ENCODE results near the gene HCAR3.
"Not testable (repeated sequence)": the region's sequence is repeated elsewhere in the genome, so short reads cannot be mapped to it uniquely, and the experiment has no call there.

The HCAR3 gene

DNA sequence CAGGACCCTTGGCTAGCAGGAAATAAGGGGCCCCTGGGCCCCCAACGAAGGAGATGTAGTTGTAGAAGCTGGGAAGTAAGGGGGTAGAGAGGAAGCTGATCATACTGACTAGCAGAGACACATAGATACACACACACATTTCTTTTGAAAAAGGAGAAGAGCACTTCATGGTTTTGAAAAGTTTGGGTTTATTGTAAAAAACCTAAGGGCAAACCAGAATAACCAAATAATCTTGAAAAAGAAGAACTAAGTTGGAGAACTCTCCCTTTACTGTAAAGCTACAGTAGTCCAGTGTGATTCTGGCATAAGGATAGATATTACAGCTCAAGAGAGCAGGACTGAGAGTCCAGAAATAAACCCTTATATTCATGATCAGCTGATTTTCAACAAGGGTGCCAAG lies 5.8 kb upstream of the HCAR3 start:
- DNase-seq (ENCODE audit: low read depth in 2 of 2), result no peak

- DNase-seq (ENCODE audit: low read depth in 2 of 2), result no peak
Observed at GRCh38 chr12:122721057-122721545, 4.5 kb upstream of the HCAR3 start.

DNA sequence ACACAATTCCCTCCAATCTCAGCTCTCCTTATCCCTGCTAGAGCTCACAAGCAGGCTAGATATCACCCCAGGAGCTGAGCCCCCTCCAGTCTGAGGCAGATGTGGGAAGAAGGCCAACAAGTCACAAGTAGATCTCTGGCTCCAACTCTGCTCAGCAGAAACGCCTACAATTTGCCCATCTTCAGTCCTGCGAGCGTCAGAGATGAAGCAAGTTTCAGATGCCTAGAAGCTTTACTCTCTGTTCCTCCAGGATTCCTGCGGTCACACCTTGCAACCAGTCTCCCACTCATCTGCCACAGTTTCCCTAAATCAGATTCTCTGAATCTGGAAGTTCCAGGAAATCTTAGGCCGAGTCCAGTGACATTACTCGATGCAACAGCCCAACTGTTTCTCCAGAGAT lies 1.4 kb downstream of the HCAR3 start:
- not testable (repeated sequence) for DNase-seq (ENCODE audit: low read depth in 2 of 2)

DNA sequence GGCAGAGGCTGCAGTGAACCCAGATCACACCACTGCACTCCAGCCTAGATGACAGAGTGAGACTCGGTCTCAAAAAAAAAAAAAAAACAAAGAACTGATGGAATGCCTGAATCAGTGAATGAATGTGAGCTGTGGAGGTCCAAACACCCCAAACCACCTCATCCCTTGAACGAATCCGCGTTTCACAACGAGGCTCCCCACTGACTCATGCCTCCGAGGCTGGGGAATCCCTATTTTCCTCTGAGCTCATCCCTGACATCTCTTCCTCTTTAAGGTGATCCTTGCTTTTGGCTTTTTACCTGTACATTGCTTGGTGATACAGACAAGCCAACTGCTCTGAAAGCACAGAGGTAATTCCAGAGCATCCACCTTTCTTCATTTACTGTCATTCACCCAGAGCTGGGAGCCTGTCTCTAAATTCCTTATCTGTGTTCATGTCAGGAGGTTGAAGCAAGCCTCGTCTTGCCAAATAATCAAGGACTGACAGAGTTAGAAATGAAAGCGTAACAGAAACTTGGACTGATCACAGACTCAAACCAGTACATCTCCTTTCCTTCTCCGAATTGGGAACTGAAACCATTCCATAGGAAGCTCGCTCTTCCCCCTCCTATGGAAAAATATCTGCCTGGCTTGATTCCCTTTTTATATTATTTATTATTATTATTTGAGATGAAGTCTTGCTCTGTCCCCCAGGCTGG lies 3.0 kb downstream of the HCAR3 start:
- DNase-seq (ENCODE audit: low read depth in 2 of 2), result not testable (repeated sequence)

- not testable (repeated sequence) for DNase-seq (ENCODE audit: low read depth in 2 of 2)
Observed at GRCh38 chr12:122711266-122711665, 5.3 kb downstream of the HCAR3 start.

DNA sequence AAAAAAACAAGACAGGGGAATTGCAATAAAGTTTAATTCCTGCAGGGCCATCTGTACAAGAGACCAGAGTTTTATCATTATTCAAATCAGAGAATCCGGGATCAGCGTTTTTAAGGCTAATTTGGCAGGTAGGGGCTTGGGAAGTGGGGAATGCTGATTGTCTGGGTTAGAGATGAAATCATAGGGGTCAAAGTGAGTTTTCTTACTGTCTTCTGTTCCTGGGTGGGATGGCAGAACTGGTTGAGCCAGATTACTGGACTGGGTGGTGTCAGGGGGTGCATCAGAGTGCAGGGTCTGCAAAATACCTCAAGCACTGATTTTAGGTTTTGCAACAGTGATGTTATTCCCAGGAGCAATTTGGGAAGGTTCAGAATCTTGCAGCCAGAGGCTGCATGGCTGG lies 6.3 kb downstream of the HCAR3 start:
- not testable (repeated sequence) for DNase-seq (ENCODE audit: low read depth in 2 of 2)

DNA sequence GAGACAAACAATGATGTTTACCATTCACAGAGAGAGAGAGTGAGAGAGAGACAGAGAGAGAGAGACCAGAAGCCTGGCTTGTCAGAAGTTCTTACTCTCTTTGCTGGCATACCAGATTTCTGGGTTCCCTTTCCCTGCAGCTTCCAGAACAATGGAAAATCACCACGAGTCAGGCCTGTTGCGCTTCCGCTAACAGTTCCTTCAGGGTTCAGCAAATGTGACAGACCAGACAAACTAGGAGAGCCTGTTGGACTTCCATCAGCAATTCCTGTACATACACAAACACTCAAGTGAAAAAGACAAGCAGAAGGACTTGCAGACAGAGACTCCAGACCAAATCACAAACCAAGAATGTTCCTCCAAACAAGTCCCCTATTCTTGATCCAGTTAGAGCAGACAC lies 7.3 kb downstream of the HCAR3 start:
- DNase-seq (ENCODE audit: low read depth in 2 of 2), result not testable (repeated sequence)

- DNase-seq (ENCODE audit: low read depth in 2 of 2), result not testable (repeated sequence)
Observed at GRCh38 chr12:122703841-122704240, 12.8 kb downstream of the HCAR3 start.

DNA sequence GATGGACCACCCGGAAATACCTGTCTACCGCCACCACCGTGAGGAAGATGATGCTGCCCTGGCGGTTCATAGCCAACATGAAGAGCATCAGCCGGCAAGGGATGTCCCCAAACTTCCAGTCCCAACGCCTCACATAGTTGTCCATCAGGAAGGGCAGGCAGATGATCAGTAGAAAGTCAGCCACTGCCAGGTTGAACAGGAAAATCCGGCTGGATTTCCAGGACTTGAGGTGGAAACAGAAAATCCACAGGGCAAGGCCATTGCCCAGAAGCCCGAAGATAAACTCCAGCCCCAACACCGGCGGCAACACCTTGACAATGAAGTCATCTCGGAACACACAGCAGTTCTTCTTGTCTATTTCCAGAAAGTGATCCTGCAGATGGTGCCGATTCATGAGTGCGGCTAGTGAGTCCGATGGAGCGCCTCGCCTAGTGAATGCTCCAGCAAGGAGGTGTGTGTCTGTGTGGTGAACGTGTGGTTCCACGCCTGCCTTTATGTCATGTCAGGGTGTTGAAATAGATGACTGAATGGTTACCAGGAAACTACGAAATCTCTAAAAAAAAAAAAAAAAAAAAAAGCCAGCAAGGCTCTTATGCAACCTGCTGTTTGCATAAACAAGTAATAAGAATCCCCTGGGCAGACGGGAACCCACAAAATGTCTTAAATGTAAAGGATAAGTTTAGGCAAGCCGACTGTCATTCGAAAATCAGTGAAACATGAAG lies 13.6 kb downstream of the HCAR3 start, which contains the start of gene HCAR2:
Gene HCAR2 (minus strand): TSS at position 468 of the 722 bp plus-strand sequence. CDS start 74 bp downstream, at position 394.
- DNase-seq (ENCODE audit: low read depth in 2 of 2), result not testable (repeated sequence)

DNA sequence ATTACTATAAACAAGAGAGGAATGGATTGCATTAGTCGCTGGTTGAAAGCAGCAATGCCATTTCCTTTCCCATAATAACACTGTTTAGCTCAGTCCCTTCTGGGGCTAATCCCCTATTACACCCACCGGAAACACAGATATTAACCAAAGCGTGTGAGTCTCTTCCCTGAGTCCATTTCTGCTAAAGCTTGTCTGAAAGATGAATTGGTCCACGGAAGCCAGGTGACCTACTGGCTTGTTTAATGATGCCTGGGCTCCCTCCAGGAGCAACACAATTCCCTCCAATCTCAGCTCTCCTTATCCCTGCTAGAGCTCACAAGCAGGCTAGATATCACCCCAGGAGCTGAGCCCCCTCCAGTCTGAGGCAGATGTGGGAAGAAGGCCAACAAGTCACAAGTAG lies 15.1 kb downstream of the HCAR3 start:
- not testable (repeated sequence) for DNase-seq (ENCODE audit: low read depth in 2 of 2)

DNA sequence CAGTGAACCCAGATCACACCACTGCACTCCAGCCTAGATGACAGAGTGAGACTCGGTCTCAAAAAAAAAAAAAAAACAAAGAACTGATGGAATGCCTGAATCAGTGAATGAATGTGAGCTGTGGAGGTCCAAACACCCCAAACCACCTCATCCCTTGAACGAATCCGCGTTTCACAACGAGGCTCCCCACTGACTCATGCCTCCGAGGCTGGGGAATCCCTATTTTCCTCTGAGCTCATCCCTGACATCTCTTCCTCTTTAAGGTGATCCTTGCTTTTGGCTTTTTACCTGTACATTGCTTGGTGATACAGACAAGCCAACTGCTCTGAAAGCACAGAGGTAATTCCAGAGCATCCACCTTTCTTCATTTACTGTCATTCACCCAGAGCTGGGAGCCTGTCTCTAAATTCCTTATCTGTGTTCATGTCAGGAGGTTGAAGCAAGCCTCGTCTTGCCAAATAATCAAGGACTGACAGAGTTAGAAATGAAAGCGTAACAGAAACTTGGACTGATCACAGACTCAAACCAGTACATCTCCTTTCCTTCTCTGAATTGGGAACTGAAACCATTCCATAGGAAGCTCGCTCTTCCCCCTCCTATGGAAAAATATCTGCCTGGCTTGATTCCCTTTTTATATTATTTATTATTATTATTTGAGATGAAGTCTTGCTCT lies 16.4 kb downstream of the HCAR3 start:
- not testable (repeated sequence) for DNase-seq (ENCODE audit: low read depth in 2 of 2)

GRCh38 chr12:122696922-122697321 lies 19.7 kb downstream of the HCAR3 start:
- not testable (repeated sequence) for DNase-seq (ENCODE audit: low read depth in 2 of 2)

DNA sequence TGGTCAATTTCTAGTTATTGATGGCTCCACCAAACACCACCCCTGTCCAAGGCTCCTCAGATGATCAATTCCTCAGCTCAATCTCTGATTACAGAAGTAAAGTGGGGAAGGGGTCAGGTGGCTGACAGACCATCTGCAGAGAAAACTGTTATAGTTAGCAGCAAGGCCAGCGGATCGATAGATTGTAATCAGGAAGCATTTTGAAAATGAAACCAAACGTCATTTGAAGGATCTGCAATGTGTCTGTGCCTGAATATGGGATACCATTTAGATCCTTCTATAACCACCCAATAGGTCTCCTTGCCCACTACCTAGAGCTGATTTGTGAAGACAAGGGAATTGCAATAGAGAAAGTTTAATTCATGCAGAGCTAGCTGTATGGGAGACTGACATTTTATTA lies 25.0 kb downstream of the HCAR3 start:
- DNase-seq (ENCODE audit: low read depth in 2 of 2), result no peak

- DNase-seq (ENCODE audit: low read depth in 2 of 2), result no peak
Observed at GRCh38 chr12:122688291-122688690, 28.3 kb downstream of the HCAR3 start.

GRCh38 chr12:122687086-122687485 lies 29.5 kb downstream of the HCAR3 start:
- DNase-seq (ENCODE audit: low read depth in 2 of 2), result no peak

DNA sequence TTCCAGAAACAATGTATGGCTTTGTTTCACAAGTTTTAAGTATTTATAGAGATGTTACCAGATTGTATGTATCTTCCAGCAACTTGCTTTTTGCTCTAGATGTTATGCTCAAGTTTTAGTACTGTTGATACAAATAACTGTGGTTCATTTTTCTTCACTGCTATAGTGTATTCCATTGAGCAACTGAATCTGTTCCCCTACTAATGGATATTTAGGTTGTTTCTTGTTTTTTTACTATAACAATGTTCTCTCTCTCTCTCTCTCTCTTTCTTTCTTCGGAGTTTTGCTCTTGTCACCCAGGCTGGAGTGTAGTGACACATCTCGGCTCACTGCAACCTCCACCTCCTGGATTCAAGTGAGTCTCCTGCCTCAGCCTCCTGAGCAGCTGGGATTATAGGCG lies 30.1 kb downstream of the HCAR3 start:
- DNase-seq (ENCODE audit: low read depth in 2 of 2), result no peak

- DNase-seq (ENCODE audit: low read depth in 2 of 2), result no peak
Observed at GRCh38 chr12:122684297-122684813, 32.3 kb downstream of the HCAR3 start.

- DNase-seq (ENCODE audit: low read depth in 2 of 2), result peak in 1 of 2 experiments; percentile 17
Observed at GRCh38 chr12:122681814-122682213, 34.8 kb downstream of the HCAR3 start.

- DNase-seq (ENCODE audit: low read depth in 2 of 2), result not testable (repeated sequence)
Observed at GRCh38 chr12:122680989-122681388, 35.6 kb downstream of the HCAR3 start.

DNA sequence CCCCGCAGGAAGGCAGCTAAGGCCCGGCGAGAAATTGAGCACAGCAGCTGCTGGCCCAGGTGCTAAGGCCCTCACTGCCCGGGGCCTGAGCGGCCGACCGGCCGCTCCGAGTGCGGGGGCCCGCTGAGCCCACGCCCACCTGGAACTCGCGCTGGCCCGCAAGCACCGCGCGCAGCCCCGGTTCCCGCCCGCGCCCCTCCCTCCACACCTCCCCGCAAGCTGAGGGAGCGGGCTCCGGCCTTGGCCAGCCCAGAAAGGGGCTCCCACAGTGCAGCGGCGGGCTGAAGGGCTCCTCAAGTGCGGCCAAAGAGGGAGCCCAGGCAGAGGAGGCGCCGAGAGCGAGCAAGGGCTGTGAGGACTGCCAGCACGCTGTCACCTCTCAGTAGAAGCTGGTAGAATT lies 39.8 kb downstream of the HCAR3 start:
- not testable (repeated sequence) for DNase-seq (ENCODE audit: low read depth in 2 of 2)

- not testable (repeated sequence) for DNase-seq (ENCODE audit: low read depth in 2 of 2)
Observed at GRCh38 chr12:122676015-122676414, 40.6 kb downstream of the HCAR3 start.

GRCh38 chr12:122672515-122672914 lies 44.1 kb downstream of the HCAR3 start:
- no peak for DNase-seq (ENCODE audit: low read depth in 2 of 2)

Measured in fibroblast of skin of left quadriceps (primary cell).